Endothelial cell of umbilical vein (primary cell): Measurements from ENCODE around the gene CAMK2B. TPM values are rescaled to one million over a fixed set of nuclear protein-coding genes. Genes with fewer than 3 reads are reported as not detected.

Experiments used
- BruUV-seq: library from RNA; stranded (reverse); fragments of 400-500 nt; replicated peaks from 2 replicates; lab custom pipeline; 2021; lab: Mats Ljungman, UMichigan
- CTCF ChIA-PET: fragments of 300-600, 350-600 bp; sonication (Branson Sonifier 250); formaldehyde crosslinking; loops from one replicate; lab custom pipeline; 2021; ENCODE audit warnings: antibody characterized with exemption, inconsistent platforms; lab: Charles Lee
- POLR2A ChIA-PET: fragments of 300-600, 350-600 bp; sonication (Branson Sonifier 250); formaldehyde crosslinking; loops from one replicate; lab custom pipeline; 2021; ENCODE audit warnings: antibody characterized with exemption, inconsistent platforms; lab: Charles Lee
- DNase-seq: peaks from one replicate; pipeline ENCODE4 v3.0.0-alpha.2; 2011; ENCODE audit warnings: low read depth, low spot score
- FAIRE-seq: peaks from 2 replicates; lab custom pipeline; 2011; peaks lifted over from hg19 to GRCh38; lab: Jason Lieb, UNC
- H2AFZ ChIP-seq: 2 replicates; pipeline ENCODE4 v1.6.0; 2012; ENCODE audit warnings: low read depth, low read length, control low read depth, inconsistent platforms
- H3K27ac ChIP-seq: 2 replicates; pipeline ENCODE4 v1.5.1; 2011; ENCODE audit warnings: low read depth, mild to moderate bottlenecking, control low read depth, low read length, moderate library complexity; ENCODE audit not compliant: insufficient read depth
- H3K27me3 ChIP-seq, 2 experiments: 2 replicates each; pipeline versions ENCODE4 v1.6.0 to v1.6.1; 2011; ENCODE audit warnings: low read length in 2 of 2, mixed read lengths in 1 of 2; ENCODE audit not compliant: control insufficient read depth in 2 of 2, insufficient read depth in 2 of 2
- H3K36me3 ChIP-seq, 2 experiments: 2 replicates in 1 of 2; 3 replicates in 1 of 2; pipeline ENCODE4 v1.5.1; 2011; ENCODE audit warnings: low read length in 2 of 2, mild to moderate bottlenecking in 1 of 2, moderate library complexity in 1 of 2; ENCODE audit not compliant: control insufficient read depth in 2 of 2, insufficient read depth in 2 of 2; ENCODE audit errors: extremely low read depth in 1 of 2
- H3K4me1 ChIP-seq: 3 replicates; pipeline ENCODE4 v1.5.1; 2011; ENCODE audit warnings: mild to moderate bottlenecking, low read length; ENCODE audit not compliant: control insufficient read depth, insufficient read depth; ENCODE audit errors: extremely low read depth
- H3K4me2 ChIP-seq: 2 replicates; pipeline ENCODE4 v1.6.1; 2011; ENCODE audit warnings: low read length, control low read depth, mixed read lengths; ENCODE audit not compliant: insufficient read depth
- H3K4me3 ChIP-seq, 3 experiments: fragments of 200-600 bp in 1 of 3; sonication (generic), shearing (Covaris generic) in 1 of 3; replicated peaks in 1 of 3; 2 replicates each; pipeline ENCODE4 v1.5.1; 2011 to 2016; ENCODE audit warnings: control low read depth in 3 of 3, low read length in 3 of 3, mild to moderate bottlenecking in 2 of 3, inconsistent platforms in 1 of 3, low read depth in 1 of 3, moderate library complexity in 1 of 3; ENCODE audit not compliant: insufficient read depth in 1 of 3
- H3K79me2 ChIP-seq: 2 replicates; pipeline ENCODE4 v1.6.0; 2012; ENCODE audit warnings: low read length, inconsistent platforms; ENCODE audit not compliant: control insufficient read depth, insufficient read depth
- H3K9ac ChIP-seq: replicated peaks from 2 replicates; pipeline ENCODE3; 2011; ENCODE audit warnings: low read length, control low read depth; ENCODE audit not compliant: insufficient read depth; ENCODE audit errors: extremely low read depth
- H3K9me1 ChIP-seq: replicated peaks from 3 replicates; pipeline ENCODE4 v1.6.0; 2011; ENCODE audit warnings: mild to moderate bottlenecking, low read length; ENCODE audit not compliant: control insufficient read depth, insufficient read depth; ENCODE audit errors: extremely low read depth
- H3K9me3 ChIP-seq: replicated peaks from 2 replicates; pipeline ENCODE4 v1.5.1; 2012; ENCODE audit warnings: low read length, inconsistent platforms; ENCODE audit not compliant: control insufficient read depth, insufficient read depth
- H4K20me1 ChIP-seq: replicated peaks from 2 replicates; pipeline ENCODE3; 2011; ENCODE audit warnings: mild to moderate bottlenecking, low read length; ENCODE audit not compliant: control insufficient read depth, insufficient read depth; ENCODE audit errors: extremely low read depth
- EZH2 ChIP-seq: IDR thresholded peaks from 2 replicates; pipeline ENCODE4 v1.6.1; 2012; ENCODE audit warnings: borderline replicate concordance, low read depth, mild to moderate bottlenecking, moderate library complexity, low read length, inconsistent platforms; ENCODE audit not compliant: severe bottlenecking
- FOS ChIP-seq: IDR thresholded peaks from 2 replicates; pipeline ENCODE4 v1.6.1; 2011; ENCODE audit warnings: mild to moderate bottlenecking, low read length, moderate library complexity, borderline replicate concordance; ENCODE audit not compliant: insufficient read depth
- GATA2 ChIP-seq: IDR thresholded peaks from 2 replicates; pipeline ENCODE4 v1.7.0; 2011; ENCODE audit warnings: low read depth, mild to moderate bottlenecking, moderate library complexity, mixed read lengths, low read length; ENCODE audit not compliant: insufficient read length, insufficient read depth
- JUN ChIP-seq: IDR thresholded peaks from 2 replicates; pipeline ENCODE4 v1.6.1; 2011; ENCODE audit warnings: borderline replicate concordance, low read depth; ENCODE audit not compliant: insufficient read length, insufficient read depth
- MYC ChIP-seq: IDR thresholded peaks from one replicate; pipeline ENCODE4 v1.6.1; 2011; ENCODE audit warnings: mild to moderate bottlenecking, low read depth, low read length
- POLR2A ChIP-seq: IDR thresholded peaks from 2 replicates; pipeline ENCODE4 v1.6.1; 2012; ENCODE audit warnings: low read depth, mild to moderate bottlenecking, control low read depth, low read length
- POLR2AphosphoS5 ChIP-seq: IDR thresholded peaks from 2 replicates; pipeline ENCODE4 v1.6.1; 2012; ENCODE audit warnings: low read depth, mild to moderate bottlenecking, control low read depth, low read length, moderate library complexity; ENCODE audit not compliant: insufficient read depth
- dilution Hi-C: fragments of 300-500 bp; cut with MboI; formaldehyde crosslinking; loops from one replicate; pipeline ENCODE4 v1.15.0; 2019; ENCODE audit warnings: low sequenced_read_pairs; ENCODE audit not compliant: extremely low pct_ligation_motif_present
- intact Hi-C: fragments of 100-400 bp; cut with micrococcal nuclease; formaldehyde crosslinking; loops from one replicate; pipeline ENCODE4 v1.10.0; 2022
- polyA plus RNA-seq, 4 experiments: library from polyadenylated mRNA; depleted of rRNA in 3 of 4; stranded (reverse) in 3 of 4; unstranded in 1 of 4; fragments of >200 nt; gene quantifications; 2 replicates each; pipeline versions ENCODE4 v1.2.1 to v1.2.3, GENCODE V29; 2011 to 2012; ENCODE audit warnings: missing spikeins in 1 of 4
- total RNA-seq: library from RNA; stranded (reverse); gene quantifications from 2 replicates; pipeline ENCODE4 v1.2.3, GENCODE V29; 2021
- TF ChIP-seq, protein P1 (sequence below): IDR thresholded peaks from 2 replicates; pipeline ENCODE4 v1.6.1; 2011; ENCODE audit not compliant: insufficient read depth, insufficient read length
- TF ChIP-seq, protein P2 (sequence below), 2 donors: IDR thresholded peaks; 1 replicate in 1 of 2; 2 replicates in 1 of 2; pipeline ENCODE4 v1.5.1; 2011; ENCODE audit warnings: low read length in 2 of 2, mild to moderate bottlenecking in 2 of 2, moderate library complexity in 2 of 2, control low read depth in 1 of 2, inconsistent platforms in 1 of 2, low read depth in 1 of 2; ENCODE audit not compliant: insufficient read depth in 1 of 2; ENCODE audit errors: extremely low read depth in 1 of 2

The CAMK2B gene
- total and polyA plus RNA-seq, 2 donors (not counting 3 experiments of a cell fraction or from before 2014, with no cell fraction given), result 0.57 to 1.6 TPM

DNA sequence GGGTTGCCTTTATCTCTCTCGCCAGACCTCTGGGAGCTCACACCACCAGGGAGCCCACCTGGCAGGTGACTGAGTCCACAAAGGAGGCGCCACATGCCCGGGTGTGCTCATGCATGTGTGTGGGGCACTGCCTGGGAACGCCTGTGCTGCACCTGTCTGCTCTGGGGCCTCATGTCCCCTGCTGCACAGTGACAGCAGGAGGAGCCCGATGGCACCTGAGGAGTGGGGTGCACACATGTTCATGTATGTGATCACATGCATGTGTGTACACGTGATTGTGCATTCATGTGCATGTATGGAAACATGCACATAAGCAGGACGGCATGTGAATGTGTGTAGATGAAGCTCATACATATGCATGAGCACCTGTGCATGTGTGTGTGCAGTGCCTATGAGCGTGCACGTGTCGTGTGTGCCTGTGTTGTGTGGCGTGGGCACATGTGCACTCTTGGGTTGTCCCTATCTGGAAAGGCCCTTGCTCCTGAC is 102.6 kb downstream of the CAMK2B start:
- Histone ChIP-seq H3K9me1 (no peaks in the 10 kb centered on the region), H3K36me3 (no peaks in the 10 kb centered on the region), H4K20me1 (no peaks in the 10 kb centered on the region), H3K79me2 (no peaks in the 10 kb centered on the region), H3K9me3 (no peaks in the 10 kb centered on the region), H3K4me3 (no peak overlapping the region), H3K4me1 (no peaks in the 10 kb centered on the region), H3K4me2 (no peak overlapping the region), H2AFZ (no peak overlapping the region), H3K27me3 (no peaks in the 10 kb centered on the region), H3K27ac (no peak overlapping the region), H3K9ac (no peak overlapping the region)
- DNase-seq (no peak), FAIRE-seq (no peak)
- BruUV-seq, result no TSS peak
- CTCF ChIA-PET, result interaction anchor here (1.5 kb wide), 1 partner anchor 18 kb away, joined by 8 read pairs; no protein-coding TSS in a partner anchor
- dilution Hi-C loops (no loop called here), intact Hi-C loops (no loop called here)
- POLR2A ChIA-PET, result no interaction called here
- TF ChIP-seq FOS (no peak), JUN (no peak), POLR2A (no peak), GATA2 (no peak), EZH2 (no peak), POLR2AphosphoS5 (no peak), MYC (no peak)
- TF ChIP-seq, protein P1, sequence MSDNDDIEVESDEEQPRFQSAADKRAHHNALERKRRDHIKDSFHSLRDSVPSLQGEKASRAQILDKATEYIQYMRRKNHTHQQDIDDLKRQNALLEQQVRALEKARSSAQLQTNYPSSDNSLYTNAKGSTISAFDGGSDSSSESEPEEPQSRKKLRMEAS, result no peak
- TF ChIP-seq, protein P2, sequence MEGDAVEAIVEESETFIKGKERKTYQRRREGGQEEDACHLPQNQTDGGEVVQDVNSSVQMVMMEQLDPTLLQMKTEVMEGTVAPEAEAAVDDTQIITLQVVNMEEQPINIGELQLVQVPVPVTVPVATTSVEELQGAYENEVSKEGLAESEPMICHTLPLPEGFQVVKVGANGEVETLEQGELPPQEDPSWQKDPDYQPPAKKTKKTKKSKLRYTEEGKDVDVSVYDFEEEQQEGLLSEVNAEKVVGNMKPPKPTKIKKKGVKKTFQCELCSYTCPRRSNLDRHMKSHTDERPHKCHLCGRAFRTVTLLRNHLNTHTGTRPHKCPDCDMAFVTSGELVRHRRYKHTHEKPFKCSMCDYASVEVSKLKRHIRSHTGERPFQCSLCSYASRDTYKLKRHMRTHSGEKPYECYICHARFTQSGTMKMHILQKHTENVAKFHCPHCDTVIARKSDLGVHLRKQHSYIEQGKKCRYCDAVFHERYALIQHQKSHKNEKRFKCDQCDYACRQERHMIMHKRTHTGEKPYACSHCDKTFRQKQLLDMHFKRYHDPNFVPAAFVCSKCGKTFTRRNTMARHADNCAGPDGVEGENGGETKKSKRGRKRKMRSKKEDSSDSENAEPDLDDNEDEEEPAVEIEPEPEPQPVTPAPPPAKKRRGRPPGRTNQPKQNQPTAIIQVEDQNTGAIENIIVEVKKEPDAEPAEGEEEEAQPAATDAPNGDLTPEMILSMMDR (IDR thresholded peaks at IDR 0.05; ENCODE audit: extremely low read depth in 1 of 2, insufficient read depth in 1 of 2, low read depth in 1 of 2, low read length in 2 of 2), result no peak
